ENCODE results near the gene TPM1. TPM values are rescaled to one million over a fixed set of nuclear protein-coding genes. Genes with fewer than 3 reads are reported as not detected.
"Not testable (repeated sequence)": the region's sequence is repeated elsewhere in the genome, so short reads cannot be mapped to it uniquely, and the experiment has no call there.

TPM1 gene
- total RNA-seq, 2 experiments from 2014 or later = 9.9 TPM

DNA sequence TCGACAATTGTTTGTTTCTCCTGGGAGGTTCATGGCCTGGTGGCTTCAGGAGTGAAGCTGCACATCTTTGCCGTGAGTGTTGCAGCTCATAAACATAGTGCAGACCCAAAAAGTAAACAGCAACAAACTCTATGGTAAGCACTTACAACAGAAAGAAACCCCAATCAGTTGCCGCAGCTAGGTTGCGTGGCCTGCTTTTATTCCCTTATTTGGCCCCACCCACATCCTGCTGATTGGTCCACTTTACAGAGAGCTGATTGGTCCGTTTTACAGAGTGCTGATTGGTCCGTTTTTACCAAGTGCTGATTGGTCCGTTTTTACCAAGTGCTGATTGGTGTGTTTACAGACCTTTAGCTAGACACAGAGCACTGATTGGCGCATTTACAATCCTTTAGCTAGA is 62.8 kb downstream of the TPM1 start:
- H3K27me3 Mint-ChIP-seq; POLR2A ChIA-PET; H3K4me3 Mint-ChIP-seq; H3K9me3 Mint-ChIP-seq; H3K36me3 Mint-ChIP-seq; H3K27ac Mint-ChIP-seq; ATAC-seq (ENCODE audit: low read depth); H3K4me1 Mint-ChIP-seq; DNase-seq: not testable (repeated sequence)

DNA sequence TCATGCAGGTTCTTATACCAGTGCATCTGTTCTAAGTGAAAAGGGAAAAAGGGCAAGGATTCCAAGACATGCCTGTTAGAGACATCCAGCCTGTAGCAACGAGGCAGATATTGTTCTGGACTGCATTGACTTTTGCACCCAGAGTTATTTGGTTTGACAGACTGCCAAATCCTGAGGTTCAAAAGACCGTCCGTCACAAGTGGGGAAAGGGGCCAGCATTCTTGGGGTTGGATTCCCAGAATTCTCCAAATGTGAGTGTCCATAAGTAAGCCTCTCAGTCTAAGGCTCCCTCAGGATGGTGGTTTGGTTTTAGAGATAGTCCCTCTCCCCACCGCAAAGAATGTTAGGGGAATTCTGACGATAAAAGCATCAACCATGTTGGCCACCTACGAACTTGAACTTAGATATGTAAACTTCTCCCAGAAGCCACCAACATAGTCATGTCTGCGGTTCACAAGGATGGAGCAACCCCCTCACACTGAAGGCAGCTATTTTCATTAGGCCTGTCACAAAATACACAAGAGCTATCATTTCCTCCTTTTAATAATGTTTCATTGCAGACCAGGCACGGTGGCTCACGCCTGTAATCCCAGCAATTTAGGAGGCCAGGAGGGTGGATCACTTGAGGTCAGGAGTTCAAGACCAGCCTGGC is 65.5 kb downstream of the TPM1 start:
- DNase-seq (no peak), ATAC-seq (ENCODE audit: low read depth) (no peak)
- POLR2A ChIA-PET = no interaction called here

DNA sequence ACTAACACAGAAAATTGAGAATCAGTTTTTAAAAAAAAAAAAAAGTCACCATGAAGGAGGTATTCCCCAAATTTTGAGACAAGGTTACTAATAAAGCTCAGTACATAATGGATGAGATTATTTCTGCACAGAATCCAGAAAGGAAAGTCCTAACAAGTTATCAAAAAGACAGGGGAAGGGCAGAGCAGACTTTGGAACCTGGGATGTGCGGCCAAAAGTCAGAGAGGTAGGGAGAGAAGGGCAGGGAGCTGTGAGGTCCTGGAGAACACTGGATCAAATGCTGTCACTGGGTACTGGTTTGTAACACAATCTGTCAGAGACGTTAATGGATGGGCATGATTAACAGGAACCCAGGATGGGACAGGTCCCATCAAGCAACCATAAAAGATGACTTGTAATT is 67.0 kb downstream of the TPM1 start:
- H3K27me3 Mint-ChIP-seq = peaks cover 6% of the 10 kb centered on the region
- no peaks in the 10 kb centered on the region for H3K36me3 Mint-ChIP-seq
- H3K27ac Mint-ChIP-seq = no peak overlapping the region
- no peak for DNase-seq
- POLR2A ChIA-PET = no interaction called here
- H3K4me3 Mint-ChIP-seq = no peak overlapping the region
- no peak for ATAC-seq (ENCODE audit: low read depth)
- H3K9me3 Mint-ChIP-seq = peaks cover 7% of the 10 kb centered on the region
- H3K4me1 Mint-ChIP-seq = no peaks in the 10 kb centered on the region

More for the DNA sequence above, 65.5 kb downstream of the TPM1 start:
- H3K4me1 Mint-ChIP-seq = no peaks in the 10 kb centered on the region
- H3K27me3 Mint-ChIP-seq = peaks cover 6% of the 10 kb centered on the region
- H3K36me3 Mint-ChIP-seq = no peaks in the 10 kb centered on the region
- H3K27ac Mint-ChIP-seq = no peak overlapping the region
- peaks cover 7% of the 10 kb centered on the region for H3K9me3 Mint-ChIP-seq
- H3K4me3 Mint-ChIP-seq = no peak overlapping the region

DNA sequence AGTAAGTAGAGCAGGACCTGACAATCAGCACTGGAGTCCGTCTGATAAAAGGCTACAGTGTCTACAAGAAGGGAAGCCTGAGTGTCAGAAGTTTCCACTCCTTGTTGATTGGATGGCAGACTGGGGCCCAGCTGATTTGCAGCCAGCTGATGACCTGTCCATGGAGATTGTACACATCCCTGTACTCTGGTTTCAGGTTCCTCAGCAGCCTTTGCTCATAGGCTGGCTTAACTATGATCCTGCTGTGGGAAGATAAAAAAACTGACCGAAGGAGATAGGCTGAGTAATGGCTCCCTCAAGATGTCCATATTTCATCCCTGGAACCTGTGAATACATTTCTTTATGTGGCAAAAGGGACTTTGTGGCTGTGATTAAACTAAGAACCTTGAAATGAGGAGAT is 67.4 kb downstream of the TPM1 start:
- Mint-ChIP-seq H3K9me3 (peaks cover 6% of the 10 kb centered on the region), H3K27me3 (peaks cover 3% of the 10 kb centered on the region), H3K4me1 (no peaks in the 10 kb centered on the region), H3K4me3 (no peak overlapping the region), H3K36me3 (no peaks in the 10 kb centered on the region), H3K27ac (no peak overlapping the region)
- POLR2A ChIA-PET = no interaction called here
- DNase-seq (no peak), ATAC-seq (ENCODE audit: low read depth) (no peak)

DNA sequence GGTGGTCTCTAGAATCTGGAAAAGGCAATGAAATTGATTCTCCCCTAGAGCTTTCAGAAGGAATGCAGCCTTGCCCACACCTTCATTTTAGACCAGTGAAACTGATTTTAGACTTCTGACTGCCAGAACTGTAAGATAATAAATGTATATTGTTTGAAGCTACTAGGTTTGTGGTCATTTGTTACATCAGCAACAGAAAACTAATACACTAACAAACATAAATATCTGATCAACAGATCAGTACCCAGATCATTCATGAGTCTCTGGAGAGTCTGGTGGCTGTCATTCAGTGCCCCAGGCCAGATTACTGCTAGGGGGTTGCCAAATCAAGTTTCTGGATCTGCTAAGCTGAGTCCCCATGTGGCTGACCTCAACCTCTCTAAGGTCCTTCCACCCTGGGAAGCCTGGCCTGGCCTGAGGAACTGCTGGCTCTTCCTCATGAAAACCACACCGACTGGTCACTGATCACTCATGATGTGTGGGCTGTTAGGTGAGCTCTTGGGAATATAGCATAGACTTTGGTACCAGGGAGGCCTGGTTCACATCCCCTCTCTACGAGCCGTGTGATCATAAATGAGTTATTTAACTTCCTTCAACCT is 68.0 kb downstream of the TPM1 start:
- peaks cover 4% of the 10 kb centered on the region for H3K9me3 Mint-ChIP-seq
- ATAC-seq (ENCODE audit: low read depth) = no peak
- no peak overlapping the region for H3K4me3 Mint-ChIP-seq
- no peak overlapping the region for H3K27ac Mint-ChIP-seq
- peaks cover 3% of the 10 kb centered on the region for H3K27me3 Mint-ChIP-seq
- no peaks in the 10 kb centered on the region for H3K4me1 Mint-ChIP-seq
- DNase-seq = no peak
- POLR2A ChIA-PET = no interaction called here
- H3K36me3 Mint-ChIP-seq = no peaks in the 10 kb centered on the region

DNA sequence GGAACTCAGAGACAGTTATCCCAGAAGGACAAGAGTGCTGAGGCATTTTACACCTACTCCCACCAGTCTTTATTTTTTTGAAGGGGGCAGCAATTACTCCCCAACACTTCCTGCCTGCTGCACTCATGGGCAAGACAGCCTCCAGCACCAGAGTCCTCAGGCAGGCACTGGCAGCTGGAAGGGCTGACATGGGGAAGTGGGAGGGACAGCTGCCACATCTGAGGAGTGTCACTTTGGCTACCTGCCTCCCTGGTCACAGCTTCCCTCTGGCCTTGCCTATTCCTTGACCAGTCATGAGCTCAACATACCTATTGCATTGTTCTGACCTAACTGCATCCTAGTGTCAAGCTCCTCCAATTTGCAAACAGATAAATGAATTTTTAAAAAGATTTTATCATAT is 68.9 kb downstream of the TPM1 start:
- no peak overlapping the region for H3K27ac Mint-ChIP-seq
- ATAC-seq (ENCODE audit: low read depth) (no peak), DNase-seq (no peak)
- H3K4me3 Mint-ChIP-seq = no peak overlapping the region
- peaks cover 2% of the 10 kb centered on the region for H3K4me1 Mint-ChIP-seq
- POLR2A ChIA-PET = no interaction called here
- H3K27me3 Mint-ChIP-seq = peaks cover 3% of the 10 kb centered on the region
- no peaks in the 10 kb centered on the region for H3K9me3 Mint-ChIP-seq
- no peaks in the 10 kb centered on the region for H3K36me3 Mint-ChIP-seq

DNA sequence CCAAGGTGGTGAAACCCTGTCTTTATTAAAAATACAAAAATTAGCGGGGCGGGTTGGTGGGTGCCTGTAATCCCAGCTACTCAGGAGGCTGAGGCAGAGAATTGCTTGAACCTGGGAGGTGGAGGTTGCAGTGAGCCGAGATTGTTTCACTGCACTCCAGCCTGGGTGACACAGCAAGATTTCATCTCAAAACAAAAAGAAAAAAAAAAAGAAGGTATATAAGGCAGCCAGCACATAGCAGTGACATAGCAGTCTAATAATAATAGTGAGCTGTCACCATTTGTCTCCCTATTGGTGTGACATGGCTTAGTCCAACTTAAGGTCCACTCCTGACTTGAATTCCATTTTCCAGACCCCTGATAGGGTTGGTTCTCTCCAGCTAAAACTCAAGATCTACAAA is 70.3 kb downstream of the TPM1 start:
- H3K4me3 Mint-ChIP-seq = no peak overlapping the region
- peaks cover 9% of the 10 kb centered on the region for H3K27me3 Mint-ChIP-seq
- POLR2A ChIA-PET = no interaction called here
- H3K27ac Mint-ChIP-seq = no peak overlapping the region
- DNase-seq (no peak), ATAC-seq (ENCODE audit: low read depth) (no peak)
- peaks cover 2% of the 10 kb centered on the region for H3K4me1 Mint-ChIP-seq
- H3K9me3 Mint-ChIP-seq = no peaks in the 10 kb centered on the region
- no peaks in the 10 kb centered on the region for H3K36me3 Mint-ChIP-seq

DNA sequence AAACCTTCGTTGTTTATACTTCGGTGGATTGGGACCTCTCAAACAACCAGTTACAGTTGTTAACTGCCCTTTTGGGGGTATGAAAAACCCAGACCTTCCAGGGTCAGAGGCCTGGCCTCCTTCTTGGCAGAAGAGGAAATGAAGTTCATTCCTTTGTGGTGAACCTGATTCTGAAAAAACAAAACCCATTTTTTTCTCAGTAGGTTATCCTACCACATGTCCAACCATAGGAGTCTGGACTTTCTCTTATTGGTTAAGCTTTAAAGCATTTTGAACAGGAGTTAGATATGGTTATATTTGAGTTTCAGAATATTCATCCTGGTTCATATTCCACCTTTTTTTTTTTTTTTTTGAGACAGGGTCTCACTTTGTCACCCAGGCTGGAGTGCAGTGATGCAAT is 71.9 kb downstream of the TPM1 start:
- Mint-ChIP-seq H3K36me3 (peaks cover 6% of the 10 kb centered on the region), H3K27me3 (peaks cover 9% of the 10 kb centered on the region), H3K9me3 (peaks cover 5% of the 10 kb centered on the region), H3K4me1 (peaks cover 2% of the 10 kb centered on the region), H3K27ac (no peak overlapping the region), H3K4me3 (no peak overlapping the region)
- POLR2A ChIA-PET = no interaction called here
- DNase-seq = no peak
- no peak for ATAC-seq (ENCODE audit: low read depth)

Other genes with a start within 250 kb of the TPM1 start
- gene LACTB, start 79.1 kb downstream of the TPM1 start, total RNA-seq = 10 to 100 TPM; 12.4 to 13.5 TPM
- 100 to 1,000 TPM; 177 to 179 TPM for gene RPS27L, start 114.7 kb downstream of the TPM1 start, total RNA-seq
- gene RAB8B, start 146.9 kb downstream of the TPM1 start, total RNA-seq = 100 to 1,000 TPM; 111 TPM
- gene APH1B, start 234.9 kb downstream of the TPM1 start, total RNA-seq = 10 to 100 TPM; 17.9 to 19.1 TPM